ENCODE measurements around the gene PLK4. TPM values are rescaled to one million over a fixed set of nuclear protein-coding genes. Genes with fewer than 3 reads are reported as not detected.
"Not testable (repeated sequence)": the region's sequence is repeated elsewhere in the genome, so short reads cannot be mapped to it uniquely, and the experiment has no call there.

PLK4 gene
- total RNA-seq, 1 donor from 2014 or later, result 0.75 TPM

- intact Hi-C loops (cut with DNase I), result no loop called here
- no peak for DNase-seq (ENCODE audit: low spot score)
Observed at GRCh38 chr4:127896528-127896927, 15.8 kb downstream of the PLK4 start.

- intact Hi-C loops (cut with DNase I); DNase-seq (ENCODE audit: low spot score): not testable (repeated sequence)
Observed at GRCh38 chr4:127899682-127900081, 19.0 kb downstream of the PLK4 start.

- intact Hi-C loops (cut with DNase I), result no loop called here
- no peak for DNase-seq (ENCODE audit: low spot score)
Observed at GRCh38 chr4:127905029-127905428, 24.3 kb downstream of the PLK4 start.

- intact Hi-C loops (cut with DNase I), result no loop called here
- DNase-seq (ENCODE audit: low spot score), result no peak
Observed at GRCh38 chr4:127916512-127916911, 35.8 kb downstream of the PLK4 start.

- intact Hi-C loops (cut with DNase I), result no loop called here
- DNase-seq (ENCODE audit: low spot score), result no peak
Observed at GRCh38 chr4:127917151-127917550, 36.5 kb downstream of the PLK4 start.

GRCh38 chr4:127920521-127920920, 39.8 kb downstream of the PLK4 start:
- DNase-seq (ENCODE audit: low spot score), result no peak
- intact Hi-C loops (cut with DNase I), result no loop called here

GRCh38 chr4:127922226-127922625, 41.5 kb downstream of the PLK4 start:
- intact Hi-C loops (cut with DNase I), result no loop called here

GRCh38 chr4:127925720-127926119, 45.0 kb downstream of the PLK4 start:
- DNase-seq (ENCODE audit: low spot score); intact Hi-C loops (cut with DNase I): not testable (repeated sequence)

More at GRCh38 chr4:127922226-127922625, 41.5 kb downstream of the PLK4 start:
- no peak for DNase-seq (ENCODE audit: low spot score)

- no peak for DNase-seq (ENCODE audit: low spot score)
- intact Hi-C loops (cut with DNase I), result no loop called here
Observed at GRCh38 chr4:127930175-127930574, 49.5 kb downstream of the PLK4 start.

- DNase-seq (ENCODE audit: low spot score); intact Hi-C loops (cut with DNase I): not testable (repeated sequence)
Observed at GRCh38 chr4:127931836-127932235, 51.1 kb downstream of the PLK4 start.

GRCh38 chr4:127936974-127937373, 56.3 kb downstream of the PLK4 start:
- intact Hi-C loops (cut with DNase I), result no loop called here
- DNase-seq (ENCODE audit: low spot score), result no peak

Other genes with a start within 250 kb of the PLK4 start
- 4.8 TPM for gene INTU, start 247.9 kb upstream of the PLK4 start, total RNA-seq
- gene SLC25A31, start 150.5 kb upstream of the PLK4 start, total RNA-seq, result not detected
- gene HSPA4L, start 98.6 kb upstream of the PLK4 start, total RNA-seq, result 12.4 TPM
- 10.9 TPM for gene MFSD8, start 84.3 kb downstream of the PLK4 start, total RNA-seq
- gene ABHD18, start 84.5 kb downstream of the PLK4 start, total RNA-seq, result 35.1 TPM
- 24.2 TPM for gene LARP1B, start 180.4 kb downstream of the PLK4 start, total RNA-seq